ENCODE data around the gene RALGPS1.
A peak's percentile ranks its signal among the peaks of the same experiment; 100 is the strongest.

Gene RALGPS1

GRCh38 chr9:127181595-127182190 is 267.1 kb downstream of the RALGPS1 start:
- Histone ChIP-seq H3K27me3 (peaks cover 0 to 16% (median 0%) of the 10 kb centered on the region in 11 experiments; a peak in 3 of 22 replicates), H3K4me2 (peak overlapping the region in 3 of 11 experiments; percentile 10 to 25 (median 15); a peak in 2 of 22 replicates), H3K27ac (peak overlapping the region in 3 of 11 experiments; percentile 0 to 25 (median 17); a peak in 3 of 22 replicates), H3K4me3 (no peak overlapping the region), H3K4me1 (peaks cover 24 to 74% (median 59%) of the 10 kb centered on the region in 10 experiments), H3K9ac (no peak overlapping the region), H3K9me3 (replicated peaks in 1 of 11) (peaks cover 0 to 9% (median 0%) of the 10 kb centered on the region in 11 experiments; a peak in 6 of 22 replicates), H4K20me1 (no peaks in the 10 kb centered on the region), H3K36me3 (no peaks in the 10 kb centered on the region)
- no peak for TF ChIP-seq Cebpa-rat (IDR thresholded peaks at IDR 0.05)

- H3K4me2 ChIP-seq, result peak overlapping the region in 8 of 11 experiments; percentile 23 to 58 (median 43); a peak in 13 of 22 replicates
- H3K9me3 ChIP-seq (replicated peaks in 1 of 11), result peaks cover 0 to 9% (median 0%) of the 10 kb centered on the region in 11 experiments; a peak in 6 of 22 replicates
- no peaks in the 10 kb centered on the region for H3K36me3 ChIP-seq
- peaks cover 13 to 60% (median 45%) of the 10 kb centered on the region in 10 experiments; a peak in 19 of 20 replicates for H3K4me1 ChIP-seq
- no peak overlapping the region for H3K9ac ChIP-seq
- H4K20me1 ChIP-seq, result no peaks in the 10 kb centered on the region; a peak in 1 of 22 replicates
- peaks cover 0 to 22% (median 0%) of the 10 kb centered on the region in 11 experiments; a peak in 3 of 22 replicates for H3K27me3 ChIP-seq
- no peak for TF ChIP-seq Cebpa-rat (IDR thresholded peaks at IDR 0.05)
- no peak overlapping the region for H3K4me3 ChIP-seq
- peak overlapping the region in 3 of 11 experiments; percentile 13 to 36 (median 26); a peak in 3 of 22 replicates for H3K27ac ChIP-seq
Measured at GRCh38 chr9:127182901-127183746, 268.5 kb downstream of the RALGPS1 start.

GRCh38 chr9:127183814-127184582 is 269.4 kb downstream of the RALGPS1 start:
- peak overlapping the region in 6 of 11 experiments; percentile 10 to 58 (median 27); a peak in 7 of 22 replicates for H3K4me2 ChIP-seq
- H3K27me3 ChIP-seq, result peaks cover 0 to 22% (median 0%) of the 10 kb centered on the region in 11 experiments; a peak in 3 of 22 replicates
- H3K4me1 ChIP-seq, result peaks cover 6 to 51% (median 36%) of the 10 kb centered on the region in 10 experiments; a peak in 19 of 20 replicates
- no peaks in the 10 kb centered on the region; a peak in 1 of 22 replicates for H4K20me1 ChIP-seq
- peaks cover 0 to 9% (median 0%) of the 10 kb centered on the region in 11 experiments; a peak in 6 of 22 replicates for H3K9me3 ChIP-seq (replicated peaks in 1 of 11)
- TF ChIP-seq Cebpa-rat (IDR thresholded peaks at IDR 0.05), result no peak
- peak overlapping the region in 1 of 11 experiments; percentile 7; a peak in 1 of 22 replicates for H3K9ac ChIP-seq
- no peak overlapping the region for H3K4me3 ChIP-seq
- peak overlapping the region in 3 of 11 experiments; percentile 13 to 36 (median 26); a peak in 2 of 22 replicates for H3K27ac ChIP-seq
- no peaks in the 10 kb centered on the region for H3K36me3 ChIP-seq

- H3K4me2 ChIP-seq, result peak overlapping the region in 5 of 11 experiments; percentile 15 to 29 (median 22); a peak in 4 of 22 replicates
- TF ChIP-seq Cebpa-rat (IDR thresholded peaks at IDR 0.05), result no peak
- H3K27me3 ChIP-seq, result peaks cover 0 to 21% (median 0%) of the 10 kb centered on the region in 11 experiments; a peak in 3 of 22 replicates
- H3K9me3 ChIP-seq (replicated peaks in 1 of 11), result peaks cover 0 to 9% (median 0%) of the 10 kb centered on the region in 11 experiments; a peak in 6 of 22 replicates
- H4K20me1 ChIP-seq, result no peaks in the 10 kb centered on the region; a peak in 1 of 22 replicates
- H3K27ac ChIP-seq, result no peak overlapping the region
- H3K9ac ChIP-seq, result peak overlapping the region in 1 of 11 experiments; percentile 7; a peak in 1 of 22 replicates
- no peaks in the 10 kb centered on the region for H3K36me3 ChIP-seq
- H3K4me3 ChIP-seq, result no peak overlapping the region
- H3K4me1 ChIP-seq, result peaks cover 0 to 46% (median 32%) of the 10 kb centered on the region in 10 experiments; a peak in 14 of 20 replicates
Measured at GRCh38 chr9:127184641-127185040, 270.1 kb downstream of the RALGPS1 start.

GRCh38 chr9:127185181-127185580 is 270.6 kb downstream of the RALGPS1 start:
- Histone ChIP-seq H3K4me1 (peaks cover 0 to 41% (median 29%) of the 10 kb centered on the region in 10 experiments; a peak in 14 of 20 replicates), H3K27ac (no peak overlapping the region), H4K20me1 (no peaks in the 10 kb centered on the region; a peak in 1 of 22 replicates), H3K36me3 (no peaks in the 10 kb centered on the region), H3K27me3 (peaks cover 0 to 20% (median 0%) of the 10 kb centered on the region in 11 experiments; a peak in 2 of 22 replicates), H3K4me2 (no peak overlapping the region), H3K9ac (no peak overlapping the region), H3K4me3 (no peak overlapping the region), H3K9me3 (replicated peaks in 1 of 11) (peaks cover 0 to 9% (median 0%) of the 10 kb centered on the region in 11 experiments; a peak in 6 of 22 replicates)
- TF ChIP-seq Cebpa-rat (IDR thresholded peaks at IDR 0.05), result no peak

- Histone ChIP-seq H3K27me3 (peaks cover 0 to 26% (median 0%) of the 10 kb centered on the region in 11 experiments; a peak in 3 of 22 replicates), H3K4me3 (no peak overlapping the region), H3K9ac (no peak overlapping the region), H3K9me3 (replicated peaks in 1 of 11) (peaks cover 0 to 9% (median 0%) of the 10 kb centered on the region in 11 experiments; a peak in 6 of 22 replicates), H3K4me1 (peaks cover 0 to 31% (median 21%) of the 10 kb centered on the region in 10 experiments; a peak in 14 of 20 replicates), H4K20me1 (no peaks in the 10 kb centered on the region; a peak in 1 of 22 replicates), H3K4me2 (no peak overlapping the region), H3K27ac (peak overlapping the region in 1 of 11 experiments; percentile 7; a peak in 1 of 22 replicates), H3K36me3 (no peaks in the 10 kb centered on the region)
- no peak for TF ChIP-seq Cebpa-rat (IDR thresholded peaks at IDR 0.05)
Measured at GRCh38 chr9:127185931-127186781, 271.6 kb downstream of the RALGPS1 start.

GRCh38 chr9:127186806-127187205 is 272.2 kb downstream of the RALGPS1 start:
- Histone ChIP-seq H3K4me1 (peaks cover 0 to 26% (median 19%) of the 10 kb centered on the region in 10 experiments; a peak in 12 of 20 replicates), H3K4me2 (no peak overlapping the region), H3K9ac (no peak overlapping the region), H4K20me1 (no peaks in the 10 kb centered on the region; a peak in 1 of 22 replicates), H3K4me3 (no peak overlapping the region), H3K27me3 (peaks cover 0 to 19% (median 0%) of the 10 kb centered on the region in 11 experiments; a peak in 2 of 22 replicates), H3K9me3 (replicated peaks in 1 of 11) (peaks cover 0 to 9% (median 0%) of the 10 kb centered on the region in 11 experiments; a peak in 6 of 22 replicates), H3K27ac (peak overlapping the region in 1 of 11 experiments; percentile 7; a peak in 1 of 22 replicates), H3K36me3 (no peaks in the 10 kb centered on the region)
- no peak for TF ChIP-seq Cebpa-rat (IDR thresholded peaks at IDR 0.05)
